ENCODE data around the gene RNFT2.

Gene RNFT2

DNA sequence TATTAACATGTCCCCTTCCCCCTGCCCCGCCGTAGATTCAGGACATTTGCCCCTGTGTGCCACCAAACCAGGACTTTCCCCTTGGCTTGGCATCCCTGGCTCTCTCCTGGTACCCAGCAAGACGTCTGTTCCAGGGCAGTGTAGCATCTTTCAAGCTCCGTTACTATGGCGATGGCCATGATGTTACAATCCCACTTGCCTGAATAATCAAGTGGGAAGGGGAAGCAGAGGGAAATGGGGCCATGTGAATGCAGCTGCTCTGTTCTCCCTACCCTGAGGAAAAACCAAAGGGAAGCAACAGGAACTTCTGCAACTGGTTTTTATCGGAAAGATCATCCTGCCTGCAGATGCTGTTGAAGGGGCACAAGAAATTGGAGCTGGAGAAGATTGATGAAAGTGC lies 114.2 kb downstream of the RNFT2 start:
- in situ Hi-C loops (cut with MboI; ENCODE audit: low sequenced_read_pairs, unreplicated experiment): no loop called here
- TF ChIP-seq, protein P1, sequence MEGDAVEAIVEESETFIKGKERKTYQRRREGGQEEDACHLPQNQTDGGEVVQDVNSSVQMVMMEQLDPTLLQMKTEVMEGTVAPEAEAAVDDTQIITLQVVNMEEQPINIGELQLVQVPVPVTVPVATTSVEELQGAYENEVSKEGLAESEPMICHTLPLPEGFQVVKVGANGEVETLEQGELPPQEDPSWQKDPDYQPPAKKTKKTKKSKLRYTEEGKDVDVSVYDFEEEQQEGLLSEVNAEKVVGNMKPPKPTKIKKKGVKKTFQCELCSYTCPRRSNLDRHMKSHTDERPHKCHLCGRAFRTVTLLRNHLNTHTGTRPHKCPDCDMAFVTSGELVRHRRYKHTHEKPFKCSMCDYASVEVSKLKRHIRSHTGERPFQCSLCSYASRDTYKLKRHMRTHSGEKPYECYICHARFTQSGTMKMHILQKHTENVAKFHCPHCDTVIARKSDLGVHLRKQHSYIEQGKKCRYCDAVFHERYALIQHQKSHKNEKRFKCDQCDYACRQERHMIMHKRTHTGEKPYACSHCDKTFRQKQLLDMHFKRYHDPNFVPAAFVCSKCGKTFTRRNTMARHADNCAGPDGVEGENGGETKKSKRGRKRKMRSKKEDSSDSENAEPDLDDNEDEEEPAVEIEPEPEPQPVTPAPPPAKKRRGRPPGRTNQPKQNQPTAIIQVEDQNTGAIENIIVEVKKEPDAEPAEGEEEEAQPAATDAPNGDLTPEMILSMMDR (IDR thresholded peaks at IDR 0.05; ENCODE audit: borderline replicate concordance, control extremely low read depth, extremely low read depth, insufficient read depth, missing control alignments): no peak
- DNase-seq (ENCODE audit: low spot score): no peak

DNA sequence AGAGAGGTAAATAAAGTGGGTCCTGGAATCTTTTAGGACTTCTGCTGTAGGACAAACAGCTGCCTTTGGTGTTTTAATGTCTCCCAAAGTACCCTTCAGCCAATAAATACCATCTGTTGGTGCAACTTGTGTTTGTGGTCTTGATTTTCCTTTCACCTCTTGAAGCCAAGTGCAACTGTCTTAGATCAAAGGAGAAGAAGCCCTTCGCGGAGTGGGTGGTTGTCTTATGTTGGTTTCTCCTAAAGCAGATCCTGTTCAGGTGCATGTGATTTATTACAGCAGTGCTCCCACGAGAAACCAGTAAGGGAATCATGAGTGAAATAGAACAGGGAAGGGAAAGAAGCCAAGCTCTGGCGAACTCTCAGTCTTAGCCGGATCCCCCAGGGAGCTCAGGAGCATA lies 115.4 kb downstream of the RNFT2 start:
- in situ Hi-C loops (cut with MboI; ENCODE audit: low sequenced_read_pairs, unreplicated experiment): no loop called here
- TF ChIP-seq, protein P1 (IDR thresholded peaks at IDR 0.05; ENCODE audit: borderline replicate concordance, control extremely low read depth, extremely low read depth, insufficient read depth, missing control alignments): no peak
- no peak for DNase-seq (ENCODE audit: low spot score)

DNA sequence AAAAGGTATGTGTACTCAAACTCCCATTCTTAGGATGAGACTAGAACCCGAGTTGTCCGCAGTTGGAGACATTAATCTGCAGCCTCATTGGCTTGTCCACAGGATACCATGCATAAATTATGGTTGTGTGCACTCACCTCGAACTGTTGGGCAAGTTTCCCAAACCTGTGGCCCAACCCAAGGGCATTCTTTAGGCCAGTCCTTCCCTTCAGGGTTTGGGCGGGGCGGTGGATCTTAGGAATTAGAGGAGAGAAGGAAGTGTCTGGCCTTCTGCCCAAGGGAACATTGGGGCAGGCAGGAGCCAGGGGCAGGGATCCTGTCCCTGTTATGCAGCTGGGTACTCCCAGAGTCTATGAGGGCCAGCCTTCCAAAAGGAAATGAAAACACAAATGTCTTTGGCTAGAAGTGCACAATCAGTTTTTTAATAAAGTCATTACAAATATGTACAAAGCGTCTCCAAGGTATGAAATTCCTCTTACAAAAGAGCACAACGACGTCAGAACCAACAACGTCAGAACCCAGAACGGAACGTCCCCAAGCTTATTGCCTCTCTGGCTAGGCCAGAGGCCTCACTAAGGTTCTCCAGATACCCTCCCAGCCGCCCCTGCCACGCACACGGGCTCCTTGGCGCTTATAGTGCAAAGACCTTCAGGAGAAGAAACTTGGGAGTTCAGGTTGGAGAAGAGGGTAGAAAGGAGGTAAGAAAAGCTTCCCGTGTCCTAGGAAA lies 117.8 kb downstream of the RNFT2 start:
- TF ChIP-seq, protein P1 (IDR thresholded peaks at IDR 0.05; ENCODE audit: borderline replicate concordance, control extremely low read depth, extremely low read depth, insufficient read depth, missing control alignments): no peak
- no peak for DNase-seq (ENCODE audit: low spot score)
- in situ Hi-C loops (cut with MboI; ENCODE audit: low sequenced_read_pairs, unreplicated experiment): no loop called here

DNA sequence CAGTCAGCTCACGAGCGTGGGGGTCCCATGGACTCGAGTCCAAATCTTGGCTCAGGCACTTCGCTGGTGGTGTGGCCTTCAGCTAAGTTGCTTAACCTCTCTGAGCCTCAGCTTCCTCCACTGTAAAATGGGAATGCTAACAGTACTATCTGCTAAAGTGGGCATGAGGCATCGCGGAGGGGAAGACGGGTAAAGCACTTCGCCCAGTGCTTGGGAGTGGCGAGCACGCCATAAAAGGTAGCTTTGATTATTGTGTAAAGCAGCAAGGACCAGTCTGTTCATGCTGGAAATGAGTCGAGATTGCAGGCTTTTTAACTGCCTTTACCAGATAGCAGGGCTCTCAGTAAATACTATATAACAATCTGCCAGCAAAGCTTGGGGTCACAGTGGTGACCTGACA lies 118.6 kb downstream of the RNFT2 start:
- DNase-seq (ENCODE audit: low spot score): no peak
- in situ Hi-C loops (cut with MboI; ENCODE audit: low sequenced_read_pairs, unreplicated experiment): no loop called here
- TF ChIP-seq, protein P1 (IDR thresholded peaks at IDR 0.05; ENCODE audit: borderline replicate concordance, control extremely low read depth, extremely low read depth, insufficient read depth, missing control alignments): no peak

DNA sequence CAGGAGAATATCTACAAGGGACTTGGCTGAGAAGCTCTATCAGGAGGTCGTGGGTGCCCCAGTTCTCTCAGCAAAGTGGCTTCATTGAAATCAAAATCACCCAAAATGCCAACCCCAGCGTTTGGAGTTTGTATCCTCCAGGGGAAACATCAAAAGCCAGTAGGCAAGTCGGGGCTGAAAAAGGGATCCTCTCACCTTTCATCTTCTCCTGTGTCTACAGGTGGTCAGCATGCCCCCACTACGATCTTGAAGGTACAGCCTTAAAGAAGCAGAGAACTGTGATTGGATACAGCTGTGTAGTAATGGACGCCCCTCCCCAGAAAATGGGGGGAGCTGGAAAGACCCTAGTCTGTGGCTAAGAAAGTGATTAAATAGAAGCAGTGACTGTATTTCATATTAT lies 121.0 kb downstream of the RNFT2 start:
- TF ChIP-seq, protein P1 (IDR thresholded peaks at IDR 0.05; ENCODE audit: borderline replicate concordance, control extremely low read depth, extremely low read depth, insufficient read depth, missing control alignments): no peak
- in situ Hi-C loops (cut with MboI; ENCODE audit: low sequenced_read_pairs, unreplicated experiment): no loop called here

DNA sequence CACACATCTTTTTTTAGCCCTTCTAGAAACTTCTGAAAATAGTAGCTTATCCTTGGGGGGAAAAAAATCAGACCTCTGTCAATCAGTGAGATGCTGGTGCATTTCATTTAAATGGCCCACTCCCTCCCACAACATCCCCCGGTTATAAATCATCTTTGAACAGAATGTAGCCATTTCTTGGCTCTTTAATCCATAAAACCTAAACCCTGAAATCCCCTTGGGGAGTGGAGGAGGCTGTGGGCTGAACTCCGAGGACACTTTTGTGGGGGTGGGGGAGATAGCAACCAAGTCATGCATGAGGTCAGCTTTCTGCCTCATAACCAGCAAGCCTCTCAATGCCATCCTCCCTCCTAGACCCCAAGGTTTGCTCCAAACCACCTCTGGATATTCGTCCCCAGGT lies 122.1 kb downstream of the RNFT2 start:
- TF ChIP-seq, protein P1 (IDR thresholded peaks at IDR 0.05; ENCODE audit: borderline replicate concordance, control extremely low read depth, extremely low read depth, insufficient read depth, missing control alignments): no peak
- in situ Hi-C loops (cut with MboI; ENCODE audit: low sequenced_read_pairs, unreplicated experiment): no loop called here
- DNase-seq (ENCODE audit: low spot score): no peak

More for the DNA sequence above, 121.0 kb downstream of the RNFT2 start:
- no peak for DNase-seq (ENCODE audit: low spot score)
